Retinal pigment epithelial cell (primary cell): ENCODE measurements around the gene VRK1.

Source experiments
- DNase-seq: peaks from one replicate; pipeline ENCODE4 v3.0.0-alpha.2; 2010; ENCODE audit warnings: low read depth
- H3K4me3 ChIP-seq: 2 replicates; pipeline ENCODE4 v1.5.1; 2011; ENCODE audit warnings: mild to moderate bottlenecking, low read length, control low read depth, moderate library complexity
- TF ChIP-seq, protein P1 (sequence below): conservative IDR thresholded peaks from 2 replicates; pipeline ENCODE4 v1.5.1; 2011; ENCODE audit warnings: low read depth, low read length, control low read depth, inconsistent platforms

The VRK1 gene

DNA sequence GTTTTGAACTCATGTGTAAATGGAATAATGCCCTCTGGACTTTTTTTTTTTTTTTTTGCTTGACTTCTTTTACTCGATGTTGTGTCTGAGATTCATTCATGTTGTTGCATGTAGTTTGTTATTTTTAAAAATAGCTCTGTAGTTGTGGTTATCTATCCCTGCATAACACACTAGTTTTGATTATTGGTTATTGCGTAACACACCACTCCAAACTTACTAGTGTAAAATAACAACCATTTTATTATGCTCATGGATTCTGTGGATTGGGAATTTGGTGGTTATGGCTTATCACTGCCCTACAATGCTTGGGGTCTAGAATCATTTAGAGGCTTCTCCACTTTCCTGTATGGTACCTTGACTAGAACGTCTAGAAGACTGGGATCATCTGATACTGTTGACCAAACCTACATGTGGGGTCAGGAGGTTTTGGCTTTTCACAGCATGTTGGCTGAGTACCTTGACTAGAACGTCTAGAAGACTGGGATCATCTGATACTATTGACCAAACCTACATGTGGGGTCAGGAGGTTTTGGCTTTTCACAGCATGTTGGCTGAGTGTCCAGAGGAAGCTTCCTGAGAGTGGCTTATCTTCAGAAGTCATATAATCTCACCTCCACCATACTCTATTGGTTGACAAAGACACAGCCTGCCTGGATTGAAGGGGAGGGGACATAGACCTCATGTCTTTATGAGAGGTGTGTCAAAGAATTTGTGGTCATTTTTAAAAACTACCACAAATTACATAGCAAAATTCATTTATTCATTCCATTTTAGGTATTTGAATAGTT, 11.6 kb downstream of the VRK1 start:
- no peak for DNase-seq
- TF ChIP-seq, protein P1, sequence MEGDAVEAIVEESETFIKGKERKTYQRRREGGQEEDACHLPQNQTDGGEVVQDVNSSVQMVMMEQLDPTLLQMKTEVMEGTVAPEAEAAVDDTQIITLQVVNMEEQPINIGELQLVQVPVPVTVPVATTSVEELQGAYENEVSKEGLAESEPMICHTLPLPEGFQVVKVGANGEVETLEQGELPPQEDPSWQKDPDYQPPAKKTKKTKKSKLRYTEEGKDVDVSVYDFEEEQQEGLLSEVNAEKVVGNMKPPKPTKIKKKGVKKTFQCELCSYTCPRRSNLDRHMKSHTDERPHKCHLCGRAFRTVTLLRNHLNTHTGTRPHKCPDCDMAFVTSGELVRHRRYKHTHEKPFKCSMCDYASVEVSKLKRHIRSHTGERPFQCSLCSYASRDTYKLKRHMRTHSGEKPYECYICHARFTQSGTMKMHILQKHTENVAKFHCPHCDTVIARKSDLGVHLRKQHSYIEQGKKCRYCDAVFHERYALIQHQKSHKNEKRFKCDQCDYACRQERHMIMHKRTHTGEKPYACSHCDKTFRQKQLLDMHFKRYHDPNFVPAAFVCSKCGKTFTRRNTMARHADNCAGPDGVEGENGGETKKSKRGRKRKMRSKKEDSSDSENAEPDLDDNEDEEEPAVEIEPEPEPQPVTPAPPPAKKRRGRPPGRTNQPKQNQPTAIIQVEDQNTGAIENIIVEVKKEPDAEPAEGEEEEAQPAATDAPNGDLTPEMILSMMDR = no peak

DNA sequence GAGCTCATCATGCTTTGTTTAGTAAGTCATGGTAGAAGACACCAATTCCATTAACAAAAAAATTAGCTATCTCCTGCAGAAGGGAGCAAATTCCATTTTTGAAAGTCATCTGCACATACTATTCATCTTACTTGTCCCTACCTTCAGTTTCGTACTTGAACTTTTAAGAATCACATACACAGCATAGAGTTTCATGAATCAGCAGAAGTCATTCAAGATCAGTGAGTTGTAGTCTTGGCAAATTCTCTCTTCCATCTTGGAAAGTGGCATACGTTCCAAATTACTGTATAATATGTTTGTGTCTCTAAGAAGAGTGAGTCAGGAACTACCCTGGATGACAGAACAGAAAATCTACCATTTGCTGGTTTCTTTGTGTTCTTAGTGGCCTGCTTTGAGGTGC, 14.1 kb downstream of the VRK1 start:
- TF ChIP-seq, protein P1 = no peak
- no peak for DNase-seq
- no peak overlapping the region for H3K4me3 ChIP-seq

More for the DNA sequence above, 11.6 kb downstream of the VRK1 start:
- no peak overlapping the region for H3K4me3 ChIP-seq

GRCh38 chr14:96811985-96812667, 14.9 kb downstream of the VRK1 start:
- TF ChIP-seq, protein P1 = no peak
- H3K4me3 ChIP-seq = no peak overlapping the region
- DNase-seq = no peak

DNA sequence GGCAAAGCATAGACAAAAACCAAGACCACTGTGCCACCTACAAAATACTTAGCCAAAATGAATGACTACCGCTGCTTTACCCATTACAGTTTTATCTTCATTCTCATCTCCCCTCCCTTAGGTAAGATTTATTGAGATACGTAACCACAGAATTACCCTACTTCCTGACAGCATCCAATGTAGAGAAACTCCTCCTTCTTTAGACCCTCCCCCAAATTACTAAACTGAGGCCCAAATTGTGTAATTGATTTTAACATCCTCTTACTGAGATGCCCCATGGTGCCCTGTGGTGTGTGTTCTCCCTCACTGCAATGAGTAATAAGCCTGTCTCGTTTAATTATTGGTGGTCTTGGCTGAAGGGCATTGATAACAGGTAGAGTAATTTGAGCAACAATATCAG, 19.1 kb downstream of the VRK1 start:
- TF ChIP-seq, protein P1 = no peak
- DNase-seq = no peak

GRCh38 chr14:96817750-96818666, 20.8 kb downstream of the VRK1 start:
- TF ChIP-seq, protein P1 = no peak
- no peak overlapping the region for H3K4me3 ChIP-seq
- DNase-seq = no peak

More for the DNA sequence above, 19.1 kb downstream of the VRK1 start:
- no peak overlapping the region for H3K4me3 ChIP-seq

- no peak overlapping the region for H3K4me3 ChIP-seq
- no peak for DNase-seq
- TF ChIP-seq, protein P1 = no peak
Observed at GRCh38 chr14:96821501-96821900, 24.3 kb downstream of the VRK1 start.
